ENCODE results near the gene CD93.

GRCh38 chr20:23107466-23107865 lies 21.3 kb upstream of the CD93 start:
- TF ChIP-seq CTCF (IDR thresholded peaks at IDR 0.05) (no peak), EP300 (IDR thresholded peaks at IDR 0.05) (no peak)

Data from esophagus muscularis mucosa (tissue), 3 donors.